ENCODE measurements around the gene BID. TPM values are rescaled to one million over a fixed set of nuclear protein-coding genes. Genes with fewer than 3 reads are reported as not detected.
"Not testable (repeated sequence)": the region's sequence is repeated elsewhere in the genome, so short reads cannot be mapped to it uniquely, and the experiment has no call there.

Gene BID
- total RNA-seq, 1 donor from 2014 or later, result 7.9 TPM

- no peak for DNase-seq (ENCODE audit: low spot score)
- intact Hi-C loops (cut with DNase I), result no loop called here
These were observed 56.6 kb downstream of the BID start for GRCh38 chr22:17717708-17718107.

DNA sequence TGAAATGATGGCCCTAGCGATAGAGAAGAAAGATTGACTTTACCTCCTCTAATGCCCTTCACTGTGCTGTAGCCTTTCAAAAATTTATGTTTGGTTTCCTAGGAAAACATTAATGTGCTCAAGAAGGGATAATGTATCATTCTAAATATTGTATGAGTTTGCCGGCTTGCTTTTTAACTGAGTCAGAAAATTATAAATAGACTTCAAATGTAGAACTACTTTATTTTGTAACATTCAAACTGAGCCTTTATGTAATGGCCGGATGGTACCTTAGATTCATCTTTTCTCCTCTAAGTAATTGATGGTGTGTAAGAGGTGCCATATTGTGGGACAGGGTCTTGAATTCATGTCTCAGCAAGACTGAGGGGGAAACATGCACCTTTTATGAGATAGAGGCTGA is 57.7 kb downstream of the BID start:
- DNase-seq (ENCODE audit: low spot score), result no peak
- intact Hi-C loops (cut with DNase I), result no loop called here

- intact Hi-C loops (cut with DNase I), result no loop called here
- no peak for DNase-seq (ENCODE audit: low spot score)
These were observed 61.8 kb downstream of the BID start for GRCh38 chr22:17712441-17712840.

DNA sequence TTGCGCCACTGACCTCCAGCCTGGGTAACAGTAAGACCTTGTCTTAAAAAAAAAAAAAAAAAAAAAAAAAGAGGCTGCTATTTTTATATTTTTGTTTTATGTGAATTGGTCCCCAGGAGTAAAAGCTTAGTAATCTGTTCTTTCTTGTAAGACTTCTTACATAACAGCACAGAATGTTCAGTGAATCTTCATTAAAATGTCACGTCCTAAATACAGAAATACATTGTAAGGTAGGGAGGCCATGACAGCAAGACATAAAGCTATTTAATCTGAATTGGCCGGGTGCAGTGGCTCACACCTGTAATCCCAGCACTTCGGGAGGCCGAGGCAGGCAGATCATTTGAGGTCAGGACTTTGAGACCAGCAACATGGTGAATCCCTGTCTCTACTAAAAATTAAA is 64.2 kb downstream of the BID start:
- no peak for DNase-seq (ENCODE audit: low spot score)
- intact Hi-C loops (cut with DNase I), result no loop called here

DNA sequence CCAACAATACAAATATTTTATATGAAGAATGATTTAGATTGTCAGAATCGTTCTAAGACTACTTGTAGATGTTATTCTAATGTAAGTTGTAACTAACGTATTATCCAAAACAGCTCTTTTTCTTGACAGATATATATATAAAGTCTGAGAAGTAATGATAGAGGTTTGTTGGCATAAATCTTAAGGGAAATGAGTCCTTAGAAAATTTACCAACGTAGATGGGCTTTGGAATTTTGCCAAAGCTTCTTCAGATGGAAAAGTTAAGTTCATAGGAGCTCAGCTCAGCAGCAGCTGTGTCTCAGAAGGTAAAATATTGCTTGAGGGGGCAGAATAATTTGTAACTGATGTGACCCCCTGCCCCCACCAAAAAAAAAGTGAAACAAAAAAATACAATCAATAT is 66.7 kb downstream of the BID start:
- intact Hi-C loops (cut with DNase I), result no loop called here

DNA sequence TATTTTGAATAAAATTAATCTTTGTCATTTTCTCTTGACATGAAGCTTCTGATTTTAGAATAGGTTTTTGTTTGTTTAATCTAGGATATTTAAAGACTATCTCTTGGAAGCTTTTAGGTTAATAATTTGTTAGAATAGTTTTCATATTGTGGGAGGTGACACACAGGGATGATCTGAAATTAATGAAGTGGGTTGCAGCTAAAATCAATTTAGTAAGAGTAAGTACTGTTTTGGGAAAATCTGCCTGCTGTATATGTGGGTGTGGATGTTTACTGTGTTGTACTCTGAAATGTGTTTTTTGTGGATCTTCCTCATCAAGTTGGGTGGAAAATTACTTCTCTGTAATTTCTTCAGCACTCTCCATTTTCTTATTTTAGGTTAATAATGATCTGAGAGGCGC is 67.3 kb downstream of the BID start:
- intact Hi-C loops (cut with DNase I), result no loop called here
- no peak for DNase-seq (ENCODE audit: low spot score)

More for the DNA sequence above, 66.7 kb downstream of the BID start:
- no peak for DNase-seq (ENCODE audit: low spot score)

GRCh38 chr22:17705951-17706900 is 68.0 kb downstream of the BID start:
- no peak for DNase-seq (ENCODE audit: low spot score)
- intact Hi-C loops (cut with DNase I), result no loop called here

DNA sequence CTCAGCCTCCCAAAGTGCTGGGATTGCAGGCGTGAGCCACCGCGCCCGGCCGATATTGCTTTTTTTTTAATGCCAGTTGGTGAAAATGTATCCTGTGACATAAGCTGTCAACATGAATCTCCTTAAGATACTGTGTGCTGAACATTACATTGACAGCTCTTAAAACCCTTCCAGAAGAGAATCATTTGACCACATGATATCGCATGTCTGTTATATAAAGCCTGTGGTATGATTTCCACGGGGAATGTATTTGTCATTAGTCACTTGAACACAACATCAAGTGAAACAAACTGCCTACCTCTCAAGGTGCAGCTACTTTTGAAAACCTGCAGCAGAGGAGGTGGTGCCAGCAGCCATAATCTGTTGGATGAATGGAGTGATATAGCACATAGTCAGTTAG is 68.7 kb downstream of the BID start:
- intact Hi-C loops (cut with DNase I), result no loop called here
- no peak for DNase-seq (ENCODE audit: low spot score)

DNA sequence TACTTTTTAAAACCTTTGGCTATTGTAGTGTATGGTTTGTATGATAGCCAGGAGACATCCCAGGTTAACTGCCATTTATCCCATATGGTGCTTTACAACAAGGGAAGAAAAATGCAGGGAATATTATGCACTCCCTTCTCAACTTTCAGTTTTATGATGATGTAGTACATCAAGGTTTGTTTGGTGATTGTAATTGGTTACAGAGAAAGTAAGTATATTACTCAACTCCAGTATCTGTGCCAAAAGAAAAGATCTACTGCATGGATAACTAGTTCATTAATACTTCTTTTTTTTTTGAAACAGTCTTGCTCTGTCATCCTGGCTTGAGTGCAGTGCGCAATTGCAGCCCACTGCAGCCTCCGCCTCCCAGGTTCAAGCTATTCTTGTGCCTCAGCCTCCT is 70.5 kb downstream of the BID start:
- DNase-seq (ENCODE audit: low spot score), result no peak
- intact Hi-C loops (cut with DNase I), result no loop called here

DNA sequence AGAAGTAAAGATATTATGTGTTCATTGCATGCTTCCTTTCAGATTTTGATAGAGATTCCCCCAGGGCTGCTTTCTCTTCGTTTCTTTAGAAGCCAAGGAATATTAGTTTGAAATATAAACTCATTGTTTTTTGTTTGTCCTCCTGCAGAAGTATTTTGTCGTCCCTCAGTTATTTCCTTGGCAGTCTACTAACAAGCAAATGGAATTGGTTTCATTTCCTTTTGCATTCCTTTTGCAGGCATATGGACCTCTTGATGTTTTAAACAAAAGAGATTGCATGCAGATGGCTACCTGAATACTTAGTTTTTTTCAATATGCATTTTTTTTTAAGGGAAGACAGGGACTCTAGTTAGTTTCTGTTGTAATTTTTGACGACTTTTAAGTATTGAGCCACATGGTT is 73.5 kb downstream of the BID start:
- intact Hi-C loops (cut with DNase I), result no loop called here
- DNase-seq (ENCODE audit: low spot score), result no peak

DNA sequence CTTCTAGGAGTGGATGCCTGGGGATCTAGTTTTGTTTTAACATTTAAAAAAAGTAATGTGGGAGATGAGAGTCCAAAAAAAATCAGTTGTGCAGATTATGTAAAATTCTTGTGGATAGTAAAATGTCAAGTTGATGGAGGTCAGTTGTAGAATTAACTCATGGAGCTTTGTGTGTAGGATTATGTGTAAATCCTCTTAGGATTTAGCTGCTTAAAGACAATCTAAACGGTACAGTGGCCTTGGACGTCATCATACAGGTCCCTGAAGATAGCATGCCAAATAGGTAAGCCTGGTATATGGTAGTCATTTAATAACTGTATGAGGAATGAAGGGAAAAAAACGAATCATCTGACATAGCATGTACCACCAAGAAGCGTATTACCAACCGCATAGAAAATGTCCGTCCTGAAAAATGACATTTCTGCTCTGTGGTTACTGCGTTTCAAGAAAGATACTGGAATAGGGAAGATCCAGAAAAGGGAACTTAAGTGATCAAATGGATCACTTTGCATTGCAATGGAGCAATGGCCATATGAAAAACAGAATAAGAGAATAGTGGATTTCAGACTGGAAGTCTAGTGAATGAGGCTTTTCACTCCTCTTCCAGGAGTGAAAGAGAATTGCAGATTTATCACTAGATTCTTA is 74.5 kb downstream of the BID start:
- intact Hi-C loops (cut with DNase I), result no loop called here
- no peak for DNase-seq (ENCODE audit: low spot score)

DNA sequence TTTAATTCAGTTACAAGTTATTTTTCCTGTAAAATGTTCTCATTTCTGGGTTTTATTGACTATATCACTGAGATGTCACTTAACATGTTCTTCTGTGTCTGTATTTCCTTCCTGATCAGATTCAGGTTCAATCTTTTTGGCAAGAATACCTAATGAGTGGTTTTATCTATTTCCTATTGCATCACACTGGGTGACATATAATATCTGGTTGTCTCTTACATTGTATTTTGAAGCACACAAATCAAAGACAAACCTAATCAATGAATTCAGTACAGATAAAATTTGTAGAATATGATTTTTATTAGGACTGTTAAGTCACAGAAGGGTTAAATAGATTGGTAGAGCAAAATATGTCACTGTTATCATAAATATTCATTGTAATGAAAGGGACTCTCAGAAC is 75.3 kb downstream of the BID start:
- intact Hi-C loops (cut with DNase I), result no loop called here
- DNase-seq (ENCODE audit: low spot score), result no peak

GRCh38 chr22:17698276-17698675 is 76.0 kb downstream of the BID start:
- DNase-seq (ENCODE audit: low spot score); intact Hi-C loops (cut with DNase I): not testable (repeated sequence)

DNA sequence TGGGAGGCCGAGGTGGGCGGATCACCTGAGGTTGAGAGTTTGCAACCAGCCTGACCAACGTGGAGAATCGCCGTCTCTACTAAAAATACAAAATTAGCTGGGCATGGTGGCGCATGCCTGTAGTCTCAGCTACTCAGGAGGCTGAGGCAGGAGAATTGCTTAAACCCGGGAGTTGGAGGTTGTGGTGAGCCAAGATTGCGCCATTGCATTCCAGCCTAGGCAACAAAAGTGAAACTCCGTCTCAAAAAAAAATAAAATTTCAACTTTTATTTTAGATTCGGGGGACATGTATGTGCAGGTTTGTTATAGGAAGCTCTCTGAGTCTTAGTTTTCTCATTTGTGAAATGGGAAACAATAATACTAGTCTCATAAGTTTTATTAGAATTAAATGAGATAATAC is 77.1 kb downstream of the BID start:
- DNase-seq (ENCODE audit: low spot score); intact Hi-C loops (cut with DNase I): not testable (repeated sequence)

- intact Hi-C loops (cut with DNase I), result no loop called here
- no peak for DNase-seq (ENCODE audit: low spot score)
These were observed 78.3 kb downstream of the BID start for GRCh38 chr22:17695986-17696385.

GRCh38 chr22:17694752-17695151 is 79.5 kb downstream of the BID start:
- intact Hi-C loops (cut with DNase I), result no loop called here
- no peak for DNase-seq (ENCODE audit: low spot score)

- intact Hi-C loops (cut with DNase I), result no loop called here
- no peak for DNase-seq (ENCODE audit: low spot score)
These were observed 80.1 kb downstream of the BID start for GRCh38 chr22:17694193-17694592.

DNA sequence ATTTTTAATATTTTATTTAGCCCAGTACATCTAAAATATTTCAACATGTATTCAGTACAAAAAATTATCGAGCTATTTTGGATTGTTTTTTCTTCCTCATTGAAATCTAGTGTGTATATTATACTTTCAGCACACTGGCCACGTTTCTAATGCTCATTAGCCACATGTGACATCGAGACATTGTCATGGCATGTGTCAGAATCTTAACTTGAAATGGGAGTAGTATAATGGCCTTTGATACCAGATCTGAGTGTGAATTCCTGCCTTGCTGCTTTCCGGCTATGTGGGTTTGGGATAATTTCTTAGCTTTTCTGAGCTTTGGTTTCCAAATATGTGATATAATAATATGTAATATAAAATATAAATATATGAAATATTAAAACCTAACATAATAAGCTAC is 81.4 kb downstream of the BID start:
- intact Hi-C loops (cut with DNase I), result no loop called here
- DNase-seq (ENCODE audit: low spot score), result no peak

GRCh38 chr22:17684245-17684644 is 90.0 kb downstream of the BID start:
- intact Hi-C loops (cut with DNase I), result no loop called here
- no peak for DNase-seq (ENCODE audit: low spot score)

All from cardiac septum (tissue), 1 donor.